Mammary epithelial cell (primary cell): ENCODE results near the gene RALB.

Experiments used
- CTCF ChIP-seq, 2 donors: IDR thresholded peaks in 1 of 2; conservative IDR thresholded peaks in 1 of 2; 2 replicates each; pipeline ENCODE4 v1.5.1; 2011 to 2012; ENCODE audit warnings: inconsistent platforms in 2 of 2, low read length in 2 of 2, mild to moderate bottlenecking in 2 of 2, control low read depth in 1 of 2, low read depth in 1 of 2; ENCODE audit not compliant: insufficient read depth in 1 of 2; ENCODE audit errors: extremely low read depth in 1 of 2
- EZH2 ChIP-seq: IDR thresholded peaks from 2 replicates; pipeline ENCODE4 v1.6.1; 2012; ENCODE audit warnings: low read length, inconsistent platforms, borderline replicate concordance

GRCh38 chr2:120324933-120325332 lies 72.3 kb downstream of the RALB start:
- no peak for TF ChIP-seq CTCF (conservative IDR thresholded peaks at IDR 0.05 in 1 of 2, IDR thresholded peaks at IDR 0.05 in 1 of 2; ENCODE audit: extremely low read depth in 1 of 2, insufficient read depth in 1 of 2, low read depth in 1 of 2, low read length in 2 of 2)
- no peak for TF ChIP-seq EZH2
